ENCODE measurements around the gene PDCD10.

GRCh38 chr3:167716920-167717319 is 17.8 kb downstream of the PDCD10 start:
- no peak for TF ChIP-seq CTCF (IDR thresholded peaks at IDR 0.05)
- no peak for TF ChIP-seq POLR2A (IDR thresholded peaks at IDR 0.05)

All from esophagus squamous epithelium (tissue), 4 donors.